ENCODE results near the gene LNX1.

LNX1 gene

GRCh38 chr4:53529025-53529424, 62.3 kb downstream of the LNX1 start:
- DNase-seq: no peak

DNA sequence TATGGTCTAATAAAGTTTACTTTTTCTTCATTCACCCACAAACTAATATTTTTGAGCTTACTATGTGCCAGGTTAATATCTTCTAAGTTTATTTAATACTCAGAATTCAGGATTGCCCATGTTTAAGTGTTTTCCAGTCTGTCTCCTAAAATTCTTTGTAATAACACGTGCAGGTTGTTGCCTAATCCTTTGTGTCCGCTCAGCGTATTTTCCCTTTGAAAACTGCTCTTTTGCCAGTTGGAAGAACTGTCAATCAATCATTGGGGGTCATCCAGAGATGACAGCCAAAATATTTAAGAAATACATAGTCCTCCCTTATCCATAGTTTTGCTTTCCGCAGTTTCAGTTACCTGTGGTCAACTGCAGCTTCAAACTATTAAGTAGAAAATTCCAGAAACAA, 63.4 kb downstream of the LNX1 start:
- no peak for DNase-seq

GRCh38 chr4:53527326-53527725, 64.0 kb downstream of the LNX1 start:
- DNase-seq: no peak

DNA sequence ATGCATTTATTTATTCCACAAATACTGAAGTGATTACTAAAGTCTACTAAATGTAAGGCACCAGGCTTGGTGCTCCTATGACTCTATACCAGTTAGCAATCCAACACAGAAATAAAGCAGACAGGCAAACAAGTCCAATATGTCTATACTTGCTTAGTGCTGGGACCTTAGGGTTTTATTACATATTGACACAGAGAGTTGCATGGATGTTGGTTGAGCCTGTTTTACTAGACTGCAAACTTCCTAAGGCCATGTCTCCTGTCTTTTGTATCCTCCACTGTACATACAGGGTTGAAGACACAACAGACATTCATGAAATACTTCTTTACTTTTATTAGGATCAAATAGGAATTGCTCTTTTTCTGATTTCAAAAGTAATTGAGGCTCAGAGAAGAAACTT, 69.0 kb downstream of the LNX1 start:
- no peak for DNase-seq

- DNase-seq: no peak
These were observed 71.2 kb downstream of the LNX1 start for GRCh38 chr4:53520116-53520515.

DNA sequence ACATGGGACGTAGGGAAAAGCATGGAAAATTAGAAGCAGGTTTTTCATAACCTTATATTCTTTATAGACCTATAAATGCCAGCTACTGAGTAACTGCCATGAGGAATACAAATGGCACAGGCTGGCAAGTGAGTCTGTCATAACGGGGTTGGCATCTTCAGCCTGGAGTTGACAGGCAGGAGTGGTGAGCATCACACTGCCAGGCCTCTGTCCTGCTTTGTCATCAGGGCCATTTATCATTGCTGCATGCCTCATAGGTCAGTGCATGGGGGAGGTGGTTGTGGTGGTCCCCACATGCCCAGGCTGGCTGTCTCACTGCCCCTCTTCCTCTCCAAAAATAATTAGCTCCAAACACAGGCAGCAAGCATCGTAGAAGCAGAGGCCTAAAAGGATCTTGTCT, 72.5 kb downstream of the LNX1 start:
- no peak for DNase-seq

DNA sequence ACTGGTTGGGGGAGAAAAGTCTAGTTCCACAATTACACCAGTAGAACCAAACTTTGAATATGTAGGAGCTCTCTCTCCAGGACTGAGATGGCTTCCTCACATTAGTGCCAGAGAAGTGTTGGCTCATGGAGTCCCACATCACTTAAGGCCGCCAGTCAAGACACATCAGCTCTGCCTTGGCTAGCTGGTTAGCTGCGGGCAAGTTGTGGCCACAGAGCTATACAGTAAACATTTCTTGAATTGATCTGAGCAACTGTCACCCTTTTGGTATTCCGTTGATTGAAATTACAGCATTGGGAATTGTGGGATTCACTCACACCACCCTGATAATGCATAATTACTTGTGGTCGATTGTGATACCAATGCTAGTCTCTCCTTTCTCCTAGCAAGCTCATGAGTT, 76.2 kb downstream of the LNX1 start:
- DNase-seq: no peak

DNA sequence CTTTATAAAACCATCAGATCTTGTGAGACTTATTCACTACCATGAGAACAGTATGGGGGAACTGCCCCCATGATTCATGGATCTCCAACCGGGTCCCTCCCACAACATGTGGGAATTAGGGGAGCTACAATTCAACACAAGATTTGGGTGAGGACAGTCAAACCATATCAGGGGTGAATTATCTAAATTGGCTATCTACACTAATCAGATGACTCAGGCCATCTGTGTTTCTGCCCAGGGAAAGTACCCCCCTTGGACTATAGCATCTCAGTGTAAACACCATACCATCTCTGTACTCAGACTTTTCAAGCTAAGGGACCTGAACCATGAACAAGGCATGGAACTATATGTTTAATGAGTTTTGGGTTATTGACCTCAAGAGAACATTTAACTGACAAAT, 76.8 kb downstream of the LNX1 start:
- DNase-seq: no peak

DNA sequence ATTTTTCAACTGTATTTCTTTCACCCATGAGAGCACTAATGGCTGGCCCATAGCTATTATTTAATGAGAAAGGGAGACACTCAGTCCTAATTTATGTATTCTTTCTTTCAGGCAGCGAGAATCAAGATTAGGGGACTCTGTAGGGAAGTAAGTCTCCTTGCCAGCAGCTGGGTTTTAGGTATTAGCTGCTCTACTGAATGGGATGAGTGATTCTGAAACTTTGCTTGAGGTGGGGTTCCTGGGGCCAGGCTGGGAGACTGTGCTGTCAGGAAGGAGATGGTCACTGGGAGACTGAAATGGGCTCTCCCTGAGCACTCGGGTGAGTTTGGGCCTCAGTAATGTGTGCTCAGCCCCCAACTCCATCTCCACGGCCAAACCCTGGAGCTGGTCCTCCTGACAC, 78.7 kb downstream of the LNX1 start:
- DNase-seq: no peak

DNA sequence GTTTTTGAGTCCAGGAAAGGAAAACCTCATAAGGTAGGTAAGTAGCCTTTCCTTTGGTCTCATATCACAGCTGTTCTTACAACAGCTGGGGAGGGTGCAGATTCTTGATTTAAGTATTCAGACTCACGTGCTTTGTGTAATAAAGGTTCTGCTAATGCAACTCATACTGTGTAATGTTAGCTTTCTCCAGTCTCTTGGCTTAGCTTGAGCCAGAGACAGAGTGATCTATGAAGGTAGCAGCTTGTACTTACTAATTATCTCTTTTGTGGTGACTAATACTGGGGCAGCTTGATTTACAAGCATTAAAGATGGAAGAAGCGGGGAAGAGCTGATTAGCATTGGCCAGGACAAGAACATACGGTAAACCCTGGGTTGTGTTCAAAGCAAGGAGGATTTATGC, 80.3 kb downstream of the LNX1 start:
- DNase-seq: no peak

DNA sequence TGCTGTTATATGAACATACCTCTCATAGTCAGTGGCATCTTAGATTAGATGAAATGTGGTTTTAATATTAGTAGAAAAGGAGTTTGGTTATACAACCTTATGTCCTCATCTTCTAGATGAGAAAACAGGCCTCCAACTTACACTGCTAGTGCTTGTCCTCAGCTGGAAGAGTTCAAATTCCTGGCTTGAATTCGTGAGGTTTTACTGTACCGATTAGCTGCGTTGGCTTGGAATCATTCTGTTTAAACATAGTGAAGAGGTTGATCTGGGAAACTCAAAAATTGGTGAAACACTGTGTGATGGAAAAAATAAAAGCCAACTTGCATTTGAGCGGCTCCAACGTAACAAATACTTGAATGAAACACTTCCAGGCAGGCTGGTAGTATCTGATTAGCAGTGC, 81.0 kb downstream of the LNX1 start:
- DNase-seq: no peak

GRCh38 chr4:53508446-53508845, 82.8 kb downstream of the LNX1 start:
- no peak for DNase-seq

GRCh38 chr4:53507671-53508286, 83.5 kb downstream of the LNX1 start:
- no peak for DNase-seq

DNA sequence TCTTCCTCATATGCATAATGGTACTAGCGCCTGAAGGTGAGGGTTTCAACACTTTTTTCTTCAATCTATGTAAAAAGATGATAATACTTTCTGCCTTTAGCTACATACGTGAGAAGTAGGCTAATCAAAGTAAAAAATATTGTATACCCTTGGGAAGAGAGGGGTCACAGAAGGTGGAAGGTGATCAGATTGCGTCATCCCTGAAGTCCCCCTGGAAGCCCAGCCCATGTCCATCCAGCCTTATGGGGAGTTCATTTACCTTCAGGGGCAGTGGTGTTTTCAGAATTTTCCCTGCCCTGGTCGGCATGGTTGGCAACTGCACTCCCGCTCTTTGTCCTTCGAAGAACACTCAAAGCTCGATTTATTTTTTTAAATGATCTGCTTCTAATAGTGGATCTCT, 84.2 kb downstream of the LNX1 start:
- DNase-seq: no peak

DNA sequence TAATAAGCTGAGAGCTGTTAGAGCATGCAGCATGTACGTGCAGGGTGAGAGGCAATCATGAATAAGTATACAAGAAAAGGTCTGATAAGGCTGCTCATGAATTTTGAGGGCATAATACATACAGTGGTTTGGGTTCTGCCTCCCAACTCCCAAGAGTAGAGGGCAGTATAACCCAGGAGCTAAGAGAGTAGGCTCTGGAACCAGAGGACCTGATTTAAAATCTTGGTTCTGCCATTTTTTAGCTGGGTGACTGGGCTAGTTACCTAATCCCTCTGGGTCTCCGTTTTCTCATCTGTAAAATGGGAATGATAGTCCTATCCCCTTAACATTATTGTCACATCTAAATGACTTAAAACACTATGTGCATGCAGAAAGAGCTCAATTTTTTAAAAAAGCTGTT, 85.3 kb downstream of the LNX1 start:
- DNase-seq: no peak

- no peak for DNase-seq
These were observed 89.2 kb downstream of the LNX1 start for GRCh38 chr4:53502094-53502493.

DNA sequence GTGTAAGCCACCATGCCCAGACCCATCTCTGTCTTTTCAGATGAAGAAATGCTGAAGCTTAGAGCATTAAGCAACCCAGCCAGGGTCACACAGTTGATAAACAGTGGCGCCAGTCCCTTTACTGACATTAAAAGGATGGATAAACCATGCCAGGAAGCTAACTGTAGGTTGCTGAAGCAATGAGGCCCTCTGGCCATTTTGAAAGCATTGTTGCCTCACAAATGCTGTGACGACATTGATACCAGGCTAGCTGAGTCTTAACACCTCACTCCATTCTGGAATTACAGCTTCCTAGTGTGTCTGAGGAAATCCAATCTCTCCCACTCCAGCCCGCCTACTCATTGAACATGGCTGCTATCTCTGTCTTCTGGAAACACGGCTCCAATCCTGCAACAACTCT, 89.7 kb downstream of the LNX1 start:
- DNase-seq: no peak

DNA sequence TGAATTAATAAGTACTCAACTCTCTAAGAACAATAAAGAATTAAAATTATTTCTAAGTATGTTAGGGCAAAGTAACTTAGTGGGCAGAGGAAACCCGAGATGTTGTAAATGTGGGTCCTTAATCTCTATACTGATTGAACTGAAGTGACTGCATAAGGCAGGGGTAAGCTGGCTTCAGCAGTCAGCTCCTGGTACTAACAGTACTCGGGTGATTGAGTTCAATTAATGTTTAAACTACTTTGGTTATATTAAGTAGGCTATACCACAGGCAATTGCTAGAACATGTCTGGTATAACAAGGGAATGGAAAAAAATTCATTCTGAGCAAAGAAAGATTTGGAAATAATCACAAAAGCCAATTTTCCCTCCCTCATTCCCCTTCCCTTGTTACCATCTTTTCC, 90.7 kb downstream of the LNX1 start:
- no peak for DNase-seq

GRCh38 chr4:53499791-53500190, 91.5 kb downstream of the LNX1 start:
- DNase-seq: no peak

- DNase-seq: no peak
These were observed 92.6 kb downstream of the LNX1 start for GRCh38 chr4:53498706-53499105.

DNA sequence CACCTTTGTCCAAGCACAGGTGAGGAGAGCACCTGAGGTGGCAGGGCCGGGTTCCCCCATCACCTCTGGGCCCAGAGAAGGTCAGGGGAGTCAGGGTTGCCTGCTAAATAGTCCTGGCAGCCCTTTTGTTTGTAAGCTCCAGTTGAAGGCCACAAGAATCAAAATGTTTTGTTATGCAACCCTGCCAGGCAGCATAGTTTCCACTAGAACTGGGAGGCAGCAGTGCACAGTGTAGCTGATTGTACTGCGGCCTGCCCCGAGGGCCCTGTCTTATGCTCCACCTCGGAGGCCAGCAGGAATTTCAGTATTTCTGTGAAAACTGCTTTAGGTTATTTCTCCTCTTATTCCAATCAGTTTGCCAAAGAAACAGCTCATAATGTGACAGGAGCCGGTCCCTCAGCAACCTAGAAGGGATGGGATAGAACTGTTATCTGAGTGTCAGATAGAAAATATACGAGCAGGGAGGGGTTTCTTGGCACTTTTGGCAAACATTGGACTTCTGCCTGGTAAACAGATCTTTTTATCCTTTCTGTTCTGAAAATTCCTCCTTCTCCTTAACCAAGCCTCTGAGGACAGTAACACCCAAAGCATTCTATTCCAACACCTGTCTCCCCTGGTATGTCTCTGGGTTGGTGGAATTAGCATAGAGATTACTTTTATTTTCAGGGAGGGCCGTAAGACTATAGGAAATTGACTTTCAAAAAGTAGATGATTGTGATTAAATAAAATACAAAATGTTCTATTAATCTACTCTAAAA, 93.6 kb downstream of the LNX1 start:
- no peak for DNase-seq

DNA sequence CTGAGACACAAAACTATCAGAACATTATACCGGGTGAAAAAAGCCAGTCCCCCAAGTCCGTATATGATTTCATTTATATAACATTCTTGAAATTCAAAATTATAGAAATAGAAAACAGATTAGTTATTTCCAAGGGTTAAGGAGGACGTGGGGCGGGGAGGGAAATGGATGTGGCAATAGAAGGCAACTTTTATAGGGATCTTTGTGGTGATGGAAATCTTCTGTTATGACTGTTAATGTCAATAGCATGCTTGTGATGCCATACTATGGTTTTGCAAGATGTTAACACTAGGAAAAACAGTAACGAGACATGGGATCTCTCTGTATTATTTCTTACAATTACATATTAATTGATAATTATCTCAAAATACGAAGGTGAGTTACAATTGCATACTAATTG, 96.4 kb downstream of the LNX1 start:
- DNase-seq: no peak

DNA sequence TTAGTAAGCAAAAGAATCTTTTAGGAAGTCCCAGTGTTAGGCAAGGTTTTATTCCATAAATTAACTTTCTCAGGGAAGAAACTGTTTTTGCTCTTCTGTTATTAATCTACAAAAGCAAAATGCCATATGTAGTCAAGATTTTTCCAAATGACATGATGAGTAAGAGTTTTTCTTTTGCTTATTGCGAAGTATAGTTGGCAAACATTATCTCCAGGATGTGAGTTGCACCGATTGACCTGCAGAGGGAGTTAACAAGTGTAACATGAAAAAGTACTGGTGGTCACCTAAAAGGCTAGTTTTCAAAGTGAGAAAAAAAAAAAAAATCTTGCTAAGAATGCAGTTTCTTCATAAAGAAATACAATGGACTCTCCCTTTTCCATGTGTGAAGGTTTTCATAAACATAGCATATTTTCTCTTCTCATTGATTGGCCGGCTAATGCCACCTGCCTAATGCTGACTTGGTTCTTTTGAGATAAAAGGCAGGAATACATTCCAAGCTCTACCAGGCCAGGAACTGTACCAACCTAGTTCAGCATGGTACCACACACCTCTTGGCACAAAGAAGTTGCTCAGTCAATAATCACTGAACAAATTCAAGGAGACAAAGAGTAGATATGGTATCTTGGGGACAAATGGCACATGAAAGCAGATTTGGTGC, 100.2 kb downstream of the LNX1 start:
- no peak for DNase-seq

DNA sequence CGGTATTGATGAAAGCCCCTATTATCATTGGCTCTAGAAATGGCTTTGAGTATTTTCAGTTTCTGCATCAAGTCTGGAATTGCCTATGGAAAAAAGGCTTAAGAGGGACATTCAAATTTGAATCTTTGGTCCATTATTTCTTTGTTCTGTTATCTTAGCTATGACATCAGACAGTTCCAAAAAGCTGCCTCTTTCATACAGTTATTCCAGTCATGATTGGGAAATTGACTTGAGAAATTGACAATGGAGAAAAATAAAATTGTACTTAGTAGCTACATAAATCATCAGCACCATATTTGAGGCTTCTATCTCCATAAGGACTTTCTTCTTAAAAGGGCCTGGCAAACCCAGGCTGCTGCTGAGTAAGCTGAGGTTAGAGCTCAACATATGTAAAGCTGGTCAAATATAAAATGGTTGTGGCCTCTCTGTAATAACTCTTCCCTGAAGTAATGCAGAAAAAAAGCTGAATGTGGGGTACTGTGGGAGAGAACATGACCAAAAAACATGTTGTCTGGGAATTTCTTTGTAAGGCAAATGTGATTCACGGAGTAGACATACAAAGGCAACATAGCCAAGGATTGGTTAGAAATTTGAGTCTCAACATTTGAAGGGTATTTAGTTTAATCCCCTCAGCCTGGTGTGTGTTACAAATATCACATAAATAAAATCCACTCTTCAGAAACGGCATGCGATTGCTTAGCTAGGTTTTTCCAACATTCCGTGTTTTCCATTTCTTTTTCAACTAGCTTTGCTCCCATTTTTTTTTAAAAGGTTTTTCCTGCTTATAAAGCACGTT, 100.9 kb downstream of the LNX1 start:
- DNase-seq: no peak
